Activated T-helper 17 cell treated with anti-CD3 and anti-CD28 coated beads, Interleukin-2, amount 50 U/mL, for 72 hours (primary cell): ENCODE results near the gene LRRC8A. TPM values are rescaled to one million over a fixed set of nuclear protein-coding genes. Genes with fewer than 3 reads are reported as not detected.
"Not testable (repeated sequence)": the region's sequence is repeated elsewhere in the genome, so short reads cannot be mapped to it uniquely, and the experiment has no call there.

ENCODE experiments used
- ATAC-seq: fragments of 150-1000 bp; cut with Tn5 transposase; replicated peaks from 2 replicates; pipeline ENCODE4 v1.10.0; 2021; ENCODE audit warnings: mild to moderate bottlenecking, moderate library complexity
- H3K27ac Mint-ChIP-seq: one replicate; pipeline ENCODE4 v1.8.0; 2022; ENCODE audit warnings: mixed read lengths
- H3K27me3 Mint-ChIP-seq: one replicate; pipeline ENCODE4 v1.8.0; 2022; ENCODE audit warnings: mixed read lengths
- H3K36me3 Mint-ChIP-seq: one replicate; pipeline ENCODE4 v1.8.0; 2022; ENCODE audit warnings: low read depth, mild to moderate bottlenecking, mixed read lengths
- H3K4me1 Mint-ChIP-seq: one replicate; pipeline ENCODE4 v1.8.0; 2022; ENCODE audit warnings: mixed read lengths
- H3K4me3 Mint-ChIP-seq: one replicate; pipeline ENCODE4 v1.8.0; 2022; ENCODE audit warnings: mild to moderate bottlenecking, mixed read lengths
- H3K9me3 Mint-ChIP-seq: one replicate; pipeline ENCODE4 v1.8.0; 2022; ENCODE audit warnings: mixed read lengths
- total RNA-seq, 2 donors: library from RNA; stranded (reverse); gene quantifications; one replicate each; pipeline ENCODE4 v1.2.3, GENCODE V29; 2022

LRRC8A gene
- total RNA-seq, 2 donors from 2014 or later = 19.3 to 24.5 TPM

- not testable (repeated sequence) for H3K27me3 Mint-ChIP-seq, H3K4me3 Mint-ChIP-seq, H3K27ac Mint-ChIP-seq, H3K4me1 Mint-ChIP-seq, H3K9me3 Mint-ChIP-seq, ATAC-seq
- peaks cover 11% of the 10 kb centered on the region for H3K36me3 Mint-ChIP-seq
These were observed 29.9 kb upstream of the LRRC8A start for GRCh38 chr9:128851779-128852600.

DNA sequence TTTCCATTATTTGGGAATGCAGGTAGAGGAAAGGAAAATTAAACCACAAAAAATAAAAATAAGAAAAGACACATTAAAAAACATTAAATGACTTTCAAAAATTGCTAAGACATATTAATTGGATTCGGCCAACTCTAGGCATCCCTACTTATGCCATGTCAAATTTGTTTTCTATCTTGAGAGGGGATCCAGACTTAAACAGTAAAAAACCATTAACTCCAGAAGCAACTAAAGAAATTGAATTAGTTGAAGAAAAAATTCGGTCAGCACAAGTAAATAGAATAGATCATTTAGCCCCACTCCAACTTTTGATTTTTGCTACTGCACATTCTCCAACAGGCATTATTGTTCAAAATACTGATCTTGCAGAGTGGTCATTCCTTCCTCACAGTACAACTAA lies 29.3 kb upstream of the LRRC8A start:
- not testable (repeated sequence) for ATAC-seq, H3K9me3 Mint-ChIP-seq, H3K4me1 Mint-ChIP-seq, H3K27ac Mint-ChIP-seq, H3K27me3 Mint-ChIP-seq, H3K4me3 Mint-ChIP-seq
- peaks cover 11% of the 10 kb centered on the region for H3K36me3 Mint-ChIP-seq

- H3K27me3 Mint-ChIP-seq, H3K9me3 Mint-ChIP-seq, ATAC-seq, H3K4me1 Mint-ChIP-seq, H3K4me3 Mint-ChIP-seq, H3K27ac Mint-ChIP-seq: not testable (repeated sequence)
- peaks cover 11% of the 10 kb centered on the region for H3K36me3 Mint-ChIP-seq
These were observed 27.5 kb upstream of the LRRC8A start for GRCh38 chr9:128854454-128854853.

GRCh38 chr9:128858476-128858875 lies 23.5 kb upstream of the LRRC8A start:
- H3K4me3 Mint-ChIP-seq, H3K27ac Mint-ChIP-seq, H3K9me3 Mint-ChIP-seq, H3K27me3 Mint-ChIP-seq, H3K36me3 Mint-ChIP-seq, ATAC-seq, H3K4me1 Mint-ChIP-seq: not testable (repeated sequence)

GRCh38 chr9:128860937-128861336 lies 21.0 kb upstream of the LRRC8A start:
- H3K27ac Mint-ChIP-seq = no peak overlapping the region

GRCh38 chr9:128861501-128861900 lies 20.4 kb upstream of the LRRC8A start:
- no peaks in the 10 kb centered on the region for H3K9me3 Mint-ChIP-seq

More at GRCh38 chr9:128860937-128861336, 21.0 kb upstream of the LRRC8A start:
- H3K36me3 Mint-ChIP-seq = no peaks in the 10 kb centered on the region
- no peak overlapping the region for H3K4me3 Mint-ChIP-seq
- ATAC-seq = no peak
- H3K9me3 Mint-ChIP-seq = no peaks in the 10 kb centered on the region
- no peaks in the 10 kb centered on the region for H3K4me1 Mint-ChIP-seq
- H3K27me3 Mint-ChIP-seq = no peaks in the 10 kb centered on the region

GRCh38 chr9:128862401-128862851 lies 19.5 kb upstream of the LRRC8A start:
- Mint-ChIP-seq H3K4me3 (no peak overlapping the region), H3K9me3 (no peaks in the 10 kb centered on the region), H3K36me3 (no peaks in the 10 kb centered on the region), H3K27me3 (no peaks in the 10 kb centered on the region), H3K27ac (peak overlapping the region; percentile 50), H3K4me1 (no peaks in the 10 kb centered on the region)
- ATAC-seq = no peak

More at GRCh38 chr9:128861501-128861900, 20.4 kb upstream of the LRRC8A start:
- Mint-ChIP-seq H3K4me3 (no peak overlapping the region), H3K27me3 (no peaks in the 10 kb centered on the region), H3K4me1 (no peaks in the 10 kb centered on the region), H3K36me3 (no peaks in the 10 kb centered on the region), H3K27ac (no peak overlapping the region)
- no peak for ATAC-seq

- Mint-ChIP-seq H3K27ac (peak overlapping the region; percentile 20), H3K9me3 (no peaks in the 10 kb centered on the region)
- peak; percentile 94 for ATAC-seq
These were observed 18.3 kb upstream of the LRRC8A start for GRCh38 chr9:128863647-128864046.

DNA sequence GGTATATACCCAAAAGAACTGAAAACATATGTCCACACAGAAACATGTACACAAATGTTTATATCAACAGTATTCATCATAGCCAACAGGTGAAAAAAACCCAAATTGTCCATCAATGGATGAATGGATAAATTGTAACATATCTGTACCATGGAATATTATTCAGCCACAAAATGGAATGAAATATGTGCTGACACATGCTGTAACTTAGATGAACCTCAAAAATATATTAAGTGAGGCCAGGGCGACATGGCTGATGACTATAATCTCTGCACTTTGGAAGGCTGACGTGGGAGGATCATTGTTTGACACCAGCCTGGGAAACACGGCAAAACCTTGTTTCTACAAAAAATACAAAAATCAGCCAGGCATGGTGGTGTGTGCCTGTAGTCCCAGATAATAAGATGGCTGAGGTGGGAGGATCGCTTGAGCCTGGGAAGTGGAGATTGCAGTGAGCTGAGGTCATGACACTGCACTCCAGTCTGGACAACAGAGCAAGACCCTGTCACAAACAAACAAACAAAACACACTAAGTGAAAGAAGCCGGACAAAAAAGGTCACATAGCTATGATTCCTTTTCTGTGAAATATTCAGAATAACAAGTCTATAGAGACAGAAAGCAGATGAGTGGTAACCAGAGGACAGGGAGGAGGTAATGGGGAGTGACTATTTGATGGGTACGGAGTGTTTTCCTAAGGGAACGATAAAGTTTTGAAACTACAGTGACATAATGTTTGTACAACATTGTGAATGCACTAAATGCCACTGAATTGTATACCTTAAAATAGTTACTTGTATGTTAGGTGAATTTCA lies 11.6 kb upstream of the LRRC8A start:
- no peaks in the 10 kb centered on the region for H3K9me3 Mint-ChIP-seq
- H3K27me3 Mint-ChIP-seq = no peaks in the 10 kb centered on the region
- ATAC-seq = no peak
- H3K4me3 Mint-ChIP-seq = no peak overlapping the region
- H3K27ac Mint-ChIP-seq = no peak overlapping the region
- peaks cover 25% of the 10 kb centered on the region for H3K36me3 Mint-ChIP-seq
- H3K4me1 Mint-ChIP-seq = no peaks in the 10 kb centered on the region

More at GRCh38 chr9:128863647-128864046, 18.3 kb upstream of the LRRC8A start:
- Mint-ChIP-seq H3K4me1 (no peaks in the 10 kb centered on the region), H3K36me3 (no peaks in the 10 kb centered on the region), H3K27me3 (no peaks in the 10 kb centered on the region), H3K4me3 (no peak overlapping the region)

DNA sequence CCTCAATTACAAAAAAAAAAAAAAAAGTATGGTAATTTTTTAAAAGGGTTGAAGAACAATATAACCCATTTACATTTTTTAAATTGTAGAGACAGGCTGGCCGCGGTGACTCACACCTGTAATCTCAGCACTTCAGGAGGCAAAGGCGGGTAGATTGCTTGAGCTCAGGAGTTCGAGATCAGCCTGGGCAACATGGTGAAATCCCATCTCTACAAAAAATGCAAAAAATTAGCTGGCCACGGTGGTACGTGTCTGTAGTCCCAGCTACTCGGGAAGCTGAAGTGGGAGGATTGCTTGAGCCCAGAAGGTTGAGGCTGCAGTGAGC lies 11.0 kb upstream of the LRRC8A start:
- not testable (repeated sequence) for H3K9me3 Mint-ChIP-seq, H3K27me3 Mint-ChIP-seq, H3K4me3 Mint-ChIP-seq, H3K27ac Mint-ChIP-seq, H3K4me1 Mint-ChIP-seq, ATAC-seq
- H3K36me3 Mint-ChIP-seq = peaks cover 25% of the 10 kb centered on the region

GRCh38 chr9:128877852-128878251 lies 4.1 kb upstream of the LRRC8A start:
- peaks cover 8% of the 10 kb centered on the region for H3K4me1 Mint-ChIP-seq
- H3K36me3 Mint-ChIP-seq = peaks cover 13% of the 10 kb centered on the region
- no peak overlapping the region for H3K4me3 Mint-ChIP-seq
- ATAC-seq = no peak
- H3K27me3 Mint-ChIP-seq = no peaks in the 10 kb centered on the region
- H3K9me3 Mint-ChIP-seq = no peaks in the 10 kb centered on the region
- H3K27ac Mint-ChIP-seq = no peak overlapping the region

DNA sequence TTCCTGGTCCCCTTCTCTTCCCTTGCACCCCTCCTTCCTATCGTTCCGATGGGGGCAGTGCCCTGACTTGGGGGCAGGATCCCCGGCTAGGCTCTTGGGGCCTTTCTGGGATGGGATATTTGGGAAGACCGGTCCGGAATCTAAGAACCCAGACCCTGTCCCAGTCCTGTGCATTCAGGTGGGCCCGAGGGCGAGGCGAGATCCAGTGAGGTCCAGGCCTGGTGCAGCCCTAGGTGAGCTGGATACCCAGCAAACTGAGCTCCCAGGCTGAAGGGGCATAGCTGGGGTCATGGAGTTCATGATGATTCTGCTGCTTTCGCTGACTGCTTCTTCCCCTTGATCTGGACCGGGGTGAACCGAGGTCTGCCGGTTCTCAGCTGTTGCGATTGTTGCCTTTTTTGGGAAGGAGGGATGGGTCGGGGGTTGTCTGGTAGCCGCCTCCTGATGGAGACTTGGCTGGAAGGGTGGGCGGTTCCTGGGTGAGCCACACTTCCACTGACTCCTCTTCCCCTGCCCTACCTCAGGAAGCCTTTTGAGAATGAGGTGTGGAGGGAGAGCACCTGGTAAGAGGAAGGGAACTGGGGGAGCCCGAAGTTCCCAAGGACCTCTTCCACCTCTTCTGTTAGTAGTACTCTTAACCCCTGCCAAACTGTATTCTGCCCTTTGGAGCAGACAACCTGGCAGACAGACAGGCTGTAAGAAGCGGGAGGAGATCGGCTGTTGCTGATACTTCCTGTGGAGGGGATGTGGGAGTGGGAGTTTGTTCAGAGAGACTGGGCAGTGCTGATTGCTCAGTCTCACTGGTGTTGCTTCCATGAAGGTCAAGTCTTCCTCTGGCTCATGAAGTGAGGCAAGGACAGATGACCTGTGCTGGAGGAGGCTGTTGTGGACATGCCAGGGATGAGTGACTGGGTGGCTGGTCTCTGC lies 1.0 kb downstream of the LRRC8A start:
- H3K4me1 Mint-ChIP-seq = peaks cover 18% of the 10 kb centered on the region
- peak overlapping the region; percentile 91 for H3K27ac Mint-ChIP-seq
- H3K4me3 Mint-ChIP-seq = peak overlapping the region; percentile 96
- H3K36me3 Mint-ChIP-seq = peaks cover 53% of the 10 kb centered on the region
- H3K9me3 Mint-ChIP-seq = no peaks in the 10 kb centered on the region
- H3K27me3 Mint-ChIP-seq = no peaks in the 10 kb centered on the region
- peak; percentile 24 for ATAC-seq

DNA sequence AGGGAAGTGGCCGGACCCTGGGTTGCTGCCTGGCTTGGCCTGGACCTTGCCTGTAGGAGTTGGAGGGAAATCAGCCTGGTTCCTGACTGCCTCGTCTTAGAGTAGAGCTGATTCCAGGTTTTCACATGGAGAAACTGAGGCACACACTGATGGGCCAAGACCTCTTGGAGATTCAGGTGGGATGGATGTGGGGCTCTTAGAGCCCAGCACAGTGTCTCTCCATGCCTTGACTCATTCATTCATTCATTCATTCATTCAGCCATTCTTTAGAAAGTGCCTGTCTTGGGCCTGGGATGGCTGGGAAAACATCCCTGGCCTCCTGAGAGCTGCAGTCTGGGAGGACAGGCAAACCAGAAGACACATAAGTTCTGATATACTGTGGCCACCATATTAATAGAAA lies 2.2 kb downstream of the LRRC8A start:
- Mint-ChIP-seq H3K9me3 (no peaks in the 10 kb centered on the region), H3K4me1 (peaks cover 18% of the 10 kb centered on the region), H3K36me3 (peaks cover 65% of the 10 kb centered on the region), H3K27me3 (no peaks in the 10 kb centered on the region), H3K27ac (peak overlapping the region; percentile 31), H3K4me3 (peak overlapping the region; percentile 96)
- ATAC-seq = no peak

DNA sequence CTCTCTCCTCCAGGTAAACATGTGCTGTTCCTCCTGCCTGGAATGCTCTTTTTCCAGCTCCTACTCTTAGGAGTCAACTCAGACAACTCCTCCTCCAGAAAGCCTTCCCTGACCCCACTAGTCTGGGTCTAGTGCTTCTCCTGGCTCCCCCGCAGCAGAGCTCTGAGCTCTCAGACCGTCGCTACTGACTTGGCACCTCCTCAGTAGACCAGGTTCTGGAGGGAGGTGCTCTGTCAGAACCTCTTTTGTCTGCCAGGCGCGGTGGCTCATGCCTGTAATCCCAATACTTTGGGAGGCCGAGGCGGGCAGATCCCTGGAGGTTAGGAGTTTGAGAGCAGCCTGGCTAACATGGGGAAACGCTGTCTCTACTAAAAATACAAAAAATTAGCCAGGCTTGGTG lies 3.4 kb downstream of the LRRC8A start:
- Mint-ChIP-seq H3K36me3 (peaks cover 70% of the 10 kb centered on the region), H3K27me3 (no peaks in the 10 kb centered on the region), H3K4me1 (peaks cover 18% of the 10 kb centered on the region), H3K9me3 (no peaks in the 10 kb centered on the region), H3K27ac (peak overlapping the region; percentile 31), H3K4me3 (peak overlapping the region; percentile 96)
- no peak for ATAC-seq
